ENCODE data around the gene RNF31.

Gene RNF31

GRCh38 chr14:24129410-24129998 lies 17.8 kb upstream of the RNF31 start:
- Histone ChIP-seq H3K27ac (ENCODE audit: low read depth, low read length) (no peak overlapping the region), H3K4me1 (ENCODE audit: control insufficient read depth in 5 of 5, insufficient read depth in 5 of 5, low read length in 5 of 5) (peaks cover 1 to 23% (median 9%) of the 10 kb centered on the region in 5 donors), H3K9ac (ENCODE audit: low read length in 5 of 5) (no peak overlapping the region), H3K27me3 (ENCODE audit: control insufficient read depth in 5 of 5, insufficient read depth in 4 of 5, low read length in 5 of 5) (no peaks in the 10 kb centered on the region), H3K36me3 (ENCODE audit: control insufficient read depth in 5 of 5, insufficient read depth in 5 of 5, low read length in 5 of 5) (no peaks in the 10 kb centered on the region), H3K4me3 (ENCODE audit: low read depth in 1 of 5, low read length in 5 of 5) (no peak overlapping the region), H3K9me3 (ENCODE audit: control insufficient read depth in 5 of 5, low read length in 5 of 5) (no peaks in the 10 kb centered on the region)

- Histone ChIP-seq H3K36me3 (ENCODE audit: control insufficient read depth in 5 of 5, insufficient read depth in 5 of 5, low read length in 5 of 5) (no peaks in the 10 kb centered on the region), H3K9me3 (ENCODE audit: control insufficient read depth in 5 of 5, low read length in 5 of 5) (no peaks in the 10 kb centered on the region), H3K27ac (ENCODE audit: low read depth, low read length) (peak within 1 kb of the TSS; percentile 46), H3K9ac (ENCODE audit: low read length in 5 of 5) (peak within 1 kb of the TSS in 2 of 5 donors; percentile 1 to 41), H3K4me3 (ENCODE audit: low read depth in 1 of 5, low read length in 5 of 5) (no peak within 1 kb of the TSS), H3K4me1 (ENCODE audit: control insufficient read depth in 5 of 5, insufficient read depth in 5 of 5, low read length in 5 of 5) (peaks cover 1 to 24% (median 11%) of the 10 kb centered on the region in 5 donors), H3K27me3 (ENCODE audit: control insufficient read depth in 5 of 5, insufficient read depth in 4 of 5, low read length in 5 of 5) (no peaks in the 10 kb centered on the region)
Measured at GRCh38 chr14:24130380-24130716, 16.9 kb upstream of the RNF31 start, which contains the start of gene FITM1. FITM1 (plus strand) TSS chr14:24130659; CDS start chr14:24131564, 905 bp downstream.

GRCh38 chr14:24130717-24131548 lies 16.4 kb upstream of the RNF31 start:
- Histone ChIP-seq H3K4me3 (ENCODE audit: low read depth in 1 of 5, low read length in 5 of 5) (no peak overlapping the region), H3K9ac (ENCODE audit: low read length in 5 of 5) (peak overlapping the region in 2 of 5 donors; percentile 1 to 41), H3K4me1 (ENCODE audit: control insufficient read depth in 5 of 5, insufficient read depth in 5 of 5, low read length in 5 of 5) (peaks cover 1 to 28% (median 14%) of the 10 kb centered on the region in 5 donors), H3K27me3 (ENCODE audit: control insufficient read depth in 5 of 5, insufficient read depth in 4 of 5, low read length in 5 of 5) (no peaks in the 10 kb centered on the region), H3K9me3 (ENCODE audit: control insufficient read depth in 5 of 5, low read length in 5 of 5) (no peaks in the 10 kb centered on the region), H3K36me3 (ENCODE audit: control insufficient read depth in 5 of 5, insufficient read depth in 5 of 5, low read length in 5 of 5) (no peaks in the 10 kb centered on the region), H3K27ac (ENCODE audit: low read depth, low read length) (peak overlapping the region; percentile 46)

- no peaks in the 10 kb centered on the region for H3K9me3 ChIP-seq (ENCODE audit: control insufficient read depth in 5 of 5, low read length in 5 of 5)
- H3K27me3 ChIP-seq (ENCODE audit: control insufficient read depth in 5 of 5, insufficient read depth in 4 of 5, low read length in 5 of 5) = no peaks in the 10 kb centered on the region
- peaks cover 1 to 31% (median 17%) of the 10 kb centered on the region in 5 donors for H3K4me1 ChIP-seq (ENCODE audit: control insufficient read depth in 5 of 5, insufficient read depth in 5 of 5, low read length in 5 of 5)
- no peak overlapping the region for H3K4me3 ChIP-seq (ENCODE audit: low read depth in 1 of 5, low read length in 5 of 5)
- H3K27ac ChIP-seq (ENCODE audit: low read depth, low read length) = no peak overlapping the region
- no peak overlapping the region for H3K9ac ChIP-seq (ENCODE audit: low read length in 5 of 5)
- H3K36me3 ChIP-seq (ENCODE audit: control insufficient read depth in 5 of 5, insufficient read depth in 5 of 5, low read length in 5 of 5) = no peaks in the 10 kb centered on the region
Measured at GRCh38 chr14:24131549-24131966, 15.7 kb upstream of the RNF31 start.

- H3K9ac ChIP-seq (ENCODE audit: low read length in 5 of 5) = peak overlapping the region in 1 of 5 donors; percentile 28
- no peak overlapping the region for H3K4me3 ChIP-seq (ENCODE audit: low read depth in 1 of 5, low read length in 5 of 5)
- H3K9me3 ChIP-seq (ENCODE audit: control insufficient read depth in 5 of 5, low read length in 5 of 5) = no peaks in the 10 kb centered on the region
- peaks cover 0 to under 1% (median 0%) of the 10 kb centered on the region in 5 donors for H3K36me3 ChIP-seq (ENCODE audit: control insufficient read depth in 5 of 5, insufficient read depth in 5 of 5, low read length in 5 of 5)
- no peaks in the 10 kb centered on the region for H3K27me3 ChIP-seq (ENCODE audit: control insufficient read depth in 5 of 5, insufficient read depth in 4 of 5, low read length in 5 of 5)
- no peak overlapping the region for H3K27ac ChIP-seq (ENCODE audit: low read depth, low read length)
- peaks cover 1 to 38% (median 23%) of the 10 kb centered on the region in 5 donors for H3K4me1 ChIP-seq (ENCODE audit: control insufficient read depth in 5 of 5, insufficient read depth in 5 of 5, low read length in 5 of 5)
Measured at GRCh38 chr14:24132061-24132685, 15.1 kb upstream of the RNF31 start.

- peaks cover 1 to 44% (median 24%) of the 10 kb centered on the region in 5 donors for H3K4me1 ChIP-seq (ENCODE audit: control insufficient read depth in 5 of 5, insufficient read depth in 5 of 5, low read length in 5 of 5)
- H3K27ac ChIP-seq (ENCODE audit: low read depth, low read length) = no peak overlapping the region
Measured at GRCh38 chr14:24132976-24133375, 14.3 kb upstream of the RNF31 start.

GRCh38 chr14:24133735-24134134 lies 13.6 kb upstream of the RNF31 start:
- H3K27ac ChIP-seq (ENCODE audit: low read depth, low read length) = no peak overlapping the region

More at GRCh38 chr14:24132976-24133375, 14.3 kb upstream of the RNF31 start:
- Histone ChIP-seq H3K9me3 (ENCODE audit: control insufficient read depth in 5 of 5, low read length in 5 of 5) (no peaks in the 10 kb centered on the region), H3K4me3 (ENCODE audit: low read depth in 1 of 5, low read length in 5 of 5) (no peak overlapping the region), H3K36me3 (ENCODE audit: control insufficient read depth in 5 of 5, insufficient read depth in 5 of 5, low read length in 5 of 5) (peaks cover 0 to 8% (median 6%) of the 10 kb centered on the region in 5 donors), H3K9ac (ENCODE audit: low read length in 5 of 5) (no peak overlapping the region), H3K27me3 (ENCODE audit: control insufficient read depth in 5 of 5, insufficient read depth in 4 of 5, low read length in 5 of 5) (no peaks in the 10 kb centered on the region)

GRCh38 chr14:24135584-24135833 lies 11.8 kb upstream of the RNF31 start:
- Histone ChIP-seq H3K4me1 (ENCODE audit: control insufficient read depth in 5 of 5, insufficient read depth in 5 of 5, low read length in 5 of 5) (peaks cover 1 to 57% (median 29%) of the 10 kb centered on the region in 5 donors), H3K9ac (ENCODE audit: low read length in 5 of 5) (peak overlapping the region in 3 of 5 donors; percentile 43 to 86 (median 73)), H3K27me3 (ENCODE audit: control insufficient read depth in 5 of 5, insufficient read depth in 4 of 5, low read length in 5 of 5) (no peaks in the 10 kb centered on the region), H3K9me3 (ENCODE audit: control insufficient read depth in 5 of 5, low read length in 5 of 5) (no peaks in the 10 kb centered on the region), H3K27ac (ENCODE audit: low read depth, low read length) (peak overlapping the region; percentile 62), H3K36me3 (ENCODE audit: control insufficient read depth in 5 of 5, insufficient read depth in 5 of 5, low read length in 5 of 5) (peaks cover 0 to 24% (median 20%) of the 10 kb centered on the region in 5 donors), H3K4me3 (ENCODE audit: low read depth in 1 of 5, low read length in 5 of 5) (peak overlapping the region; percentile 51 to 91 (median 83))

More at GRCh38 chr14:24133735-24134134, 13.6 kb upstream of the RNF31 start:
- Histone ChIP-seq H3K4me3 (ENCODE audit: low read depth in 1 of 5, low read length in 5 of 5) (no peak overlapping the region), H3K4me1 (ENCODE audit: control insufficient read depth in 5 of 5, insufficient read depth in 5 of 5, low read length in 5 of 5) (peaks cover 1 to 46% (median 24%) of the 10 kb centered on the region in 5 donors), H3K9me3 (ENCODE audit: control insufficient read depth in 5 of 5, low read length in 5 of 5) (no peaks in the 10 kb centered on the region), H3K36me3 (ENCODE audit: control insufficient read depth in 5 of 5, insufficient read depth in 5 of 5, low read length in 5 of 5) (peaks cover 0 to 16% (median 13%) of the 10 kb centered on the region in 5 donors), H3K9ac (ENCODE audit: low read length in 5 of 5) (no peak overlapping the region), H3K27me3 (ENCODE audit: control insufficient read depth in 5 of 5, insufficient read depth in 4 of 5, low read length in 5 of 5) (no peaks in the 10 kb centered on the region)

GRCh38 chr14:24135834-24136683 lies 11.2 kb upstream of the RNF31 start, which contains the start of gene PSME1:
PSME1 (plus strand) TSS chr14:24136194; CDS start chr14:24136263, 69 bp downstream.
- H3K36me3 ChIP-seq (ENCODE audit: control insufficient read depth in 5 of 5, insufficient read depth in 5 of 5, low read length in 5 of 5) = peaks cover 0 to 24% (median 20%) of the 10 kb centered on the region in 5 donors
- H3K9ac ChIP-seq (ENCODE audit: low read length in 5 of 5) = peak within 1 kb of the TSS in 4 of 5 donors; percentile 78 to 92 (median 86)
- H3K27ac ChIP-seq (ENCODE audit: low read depth, low read length) = peak within 1 kb of the TSS; percentile 62
- H3K4me3 ChIP-seq (ENCODE audit: low read depth in 1 of 5, low read length in 5 of 5) = peak within 1 kb of the TSS; percentile 73 to 91 (median 83)
- peaks cover 1 to 57% (median 30%) of the 10 kb centered on the region in 5 donors for H3K4me1 ChIP-seq (ENCODE audit: control insufficient read depth in 5 of 5, insufficient read depth in 5 of 5, low read length in 5 of 5)
- H3K9me3 ChIP-seq (ENCODE audit: control insufficient read depth in 5 of 5, low read length in 5 of 5) = no peaks in the 10 kb centered on the region
- no peaks in the 10 kb centered on the region for H3K27me3 ChIP-seq (ENCODE audit: control insufficient read depth in 5 of 5, insufficient read depth in 4 of 5, low read length in 5 of 5)

All from subcutaneous abdominal adipose tissue (tissue), 5 donors.